Activated T-cell treated with anti-CD3 and anti-CD28 coated beads, Interleukin-2, amount 50 U/mL, for 72 hours (primary cell): ENCODE measurements around the gene SH3BP2. TPM values are rescaled to one million over a fixed set of nuclear protein-coding genes. Genes with fewer than 3 reads are reported as not detected.

Source experiments
- ATAC-seq, 2 donors: fragments of 150-1000 bp; cut with Tn5 transposase; replicated peaks in 1 of 2; 2 replicates each; pipeline ENCODE4 v1.10.0; 2021; ENCODE audit warnings: moderate library complexity in 2 of 2, mild to moderate bottlenecking in 1 of 2
- DNase-seq, 2 donors: peaks; one replicate each; pipeline ENCODE4 v3.0.0; 2021 to 2022; ENCODE audit warnings: mixed read lengths in 1 of 2
- H3K27ac Mint-ChIP-seq: one replicate; pipeline ENCODE4 v1.8.0; 2022; ENCODE audit warnings: mild to moderate bottlenecking, moderate library complexity, mixed read lengths
- H3K27me3 Mint-ChIP-seq: one replicate; pipeline ENCODE4 v1.8.0; 2022; ENCODE audit warnings: low read depth, mixed read lengths
- H3K36me3 Mint-ChIP-seq, 2 donors: one replicate each; pipeline ENCODE4 v1.8.0; 2022; ENCODE audit warnings: mixed read lengths in 2 of 2, mild to moderate bottlenecking in 1 of 2; ENCODE audit not compliant: insufficient read depth in 2 of 2
- H3K4me1 Mint-ChIP-seq: one replicate; pipeline ENCODE4 v1.8.0; 2022; ENCODE audit warnings: low read depth, mixed read lengths
- H3K4me3 Mint-ChIP-seq, 2 donors: one replicate each; pipeline ENCODE4 v1.8.0; 2022; ENCODE audit warnings: mild to moderate bottlenecking in 2 of 2, mixed read lengths in 2 of 2, moderate library complexity in 2 of 2
- H3K9me3 Mint-ChIP-seq, 2 donors: one replicate each; pipeline ENCODE4 v1.8.0; 2022; ENCODE audit warnings: mixed read lengths in 2 of 2
- total RNA-seq, 2 donors: library from RNA; stranded (reverse); gene quantifications; one replicate each; pipeline ENCODE4 v1.2.3, GENCODE V29; 2022

SH3BP2 gene
- total RNA-seq, 2 donors from 2014 or later, result 60.7 to 65.6 TPM

DNA sequence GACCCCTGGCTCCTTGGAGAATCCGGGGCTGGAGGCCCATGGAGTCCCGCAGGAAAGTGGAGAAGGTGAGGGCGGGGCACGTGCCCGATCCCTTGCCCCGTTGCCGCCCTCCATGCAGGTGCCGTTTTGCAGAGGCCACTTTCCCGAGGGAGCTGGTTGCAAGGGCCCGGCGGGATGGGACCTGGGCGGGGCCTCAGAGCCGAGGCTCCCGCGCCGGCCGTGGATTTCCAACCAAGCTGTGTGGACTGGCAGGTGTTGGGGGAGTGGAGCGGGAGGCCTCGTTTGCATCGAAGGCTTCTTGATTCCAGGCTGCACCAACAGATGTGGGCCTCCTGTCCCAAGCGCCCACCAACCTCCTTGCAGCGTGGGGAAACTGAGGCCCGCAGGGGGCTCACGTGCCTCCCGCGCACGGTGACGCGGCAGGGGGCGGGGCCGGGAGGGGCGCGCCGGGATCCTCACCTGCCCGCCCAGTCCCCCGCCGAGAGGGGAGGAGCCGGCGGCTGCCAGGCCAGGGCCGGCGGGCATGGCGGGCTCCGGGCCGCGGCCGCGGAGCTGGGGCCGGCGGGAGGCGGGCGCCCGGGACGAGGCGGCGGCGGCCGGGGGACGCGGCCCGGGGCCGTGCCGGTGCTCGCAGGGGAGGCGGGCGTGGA, 24.9 kb downstream of the SH3BP2 start:
- Mint-ChIP-seq H3K27me3 (no peaks in the 10 kb centered on the region), H3K27ac (peak overlapping the region; percentile 4), H3K9me3 (no peaks in the 10 kb centered on the region), H3K4me3 (peak overlapping the region; percentile 82), H3K36me3 (peaks cover 2 to 8% of the 10 kb centered on the region in 2 donors), H3K4me1 (peaks cover 60% of the 10 kb centered on the region)
- DNase-seq, result peak in 1 of 2 donors; percentile 51
- peak; percentile 61 to 62 for ATAC-seq

DNA sequence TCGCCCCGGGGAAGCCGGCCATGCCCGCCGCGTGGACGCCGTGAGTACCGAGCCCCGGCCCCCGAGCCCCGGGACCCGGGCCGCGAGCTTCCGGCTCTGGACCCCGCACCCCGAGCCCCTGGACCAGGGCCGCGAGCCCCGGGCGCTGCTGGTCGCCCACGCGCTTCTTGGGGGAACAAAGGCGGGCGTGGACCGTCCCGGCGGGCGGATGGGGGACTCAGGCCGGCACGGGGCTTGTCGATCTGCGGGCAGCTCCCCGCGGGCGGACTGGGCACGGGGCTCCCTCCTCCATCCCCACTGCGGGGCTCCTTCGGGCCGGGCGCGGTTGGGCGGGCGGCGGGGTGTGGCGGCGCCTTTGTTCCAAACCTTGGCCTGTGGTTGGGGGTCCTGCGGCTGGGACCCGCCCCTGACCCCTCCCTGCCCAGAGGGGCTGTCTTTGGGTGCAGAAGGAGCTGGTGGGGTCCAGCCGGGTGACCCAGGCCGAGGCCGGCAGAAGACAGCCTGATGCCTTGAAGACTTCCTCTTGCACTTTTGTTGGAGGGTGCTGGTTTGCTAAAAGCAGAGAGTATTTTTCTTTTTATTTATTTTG, 25.6 kb downstream of the SH3BP2 start:
- no peaks in the 10 kb centered on the region for H3K27me3 Mint-ChIP-seq
- H3K9me3 Mint-ChIP-seq, result no peaks in the 10 kb centered on the region
- ATAC-seq (peak; percentile 37 to 53), DNase-seq (peak; percentile 29 to 39)
- peaks cover 2 to 8% of the 10 kb centered on the region in 2 donors for H3K36me3 Mint-ChIP-seq
- peak overlapping the region; percentile 68 to 70 for H3K4me3 Mint-ChIP-seq
- H3K4me1 Mint-ChIP-seq, result peaks cover 54% of the 10 kb centered on the region
- H3K27ac Mint-ChIP-seq, result no peak overlapping the region

GRCh38 chr4:2819244-2820215, 26.6 kb downstream of the SH3BP2 start:
- H3K4me3 Mint-ChIP-seq, result peak overlapping the region; percentile 68 to 70
- H3K36me3 Mint-ChIP-seq, result peaks cover 0 to 7% of the 10 kb centered on the region in 2 donors
- H3K4me1 Mint-ChIP-seq, result peaks cover 43% of the 10 kb centered on the region
- no peak for ATAC-seq
- no peaks in the 10 kb centered on the region for H3K9me3 Mint-ChIP-seq
- H3K27ac Mint-ChIP-seq, result peak overlapping the region; percentile 0
- no peaks in the 10 kb centered on the region for H3K27me3 Mint-ChIP-seq
- DNase-seq, result no peak

- H3K9me3 Mint-ChIP-seq, result peaks cover 0 to 2% of the 10 kb centered on the region in 2 donors
- peaks cover 3 to 13% of the 10 kb centered on the region in 2 donors for H3K36me3 Mint-ChIP-seq
- ATAC-seq (no peak), DNase-seq (no peak)
- H3K27me3 Mint-ChIP-seq, result no peaks in the 10 kb centered on the region
- H3K27ac Mint-ChIP-seq, result no peak overlapping the region
- H3K4me1 Mint-ChIP-seq, result peaks cover 34% of the 10 kb centered on the region
- H3K4me3 Mint-ChIP-seq, result peak overlapping the region in 1 of 2 donors; percentile 68
Observed at GRCh38 chr4:2820216-2820982, 27.5 kb downstream of the SH3BP2 start.

DNA sequence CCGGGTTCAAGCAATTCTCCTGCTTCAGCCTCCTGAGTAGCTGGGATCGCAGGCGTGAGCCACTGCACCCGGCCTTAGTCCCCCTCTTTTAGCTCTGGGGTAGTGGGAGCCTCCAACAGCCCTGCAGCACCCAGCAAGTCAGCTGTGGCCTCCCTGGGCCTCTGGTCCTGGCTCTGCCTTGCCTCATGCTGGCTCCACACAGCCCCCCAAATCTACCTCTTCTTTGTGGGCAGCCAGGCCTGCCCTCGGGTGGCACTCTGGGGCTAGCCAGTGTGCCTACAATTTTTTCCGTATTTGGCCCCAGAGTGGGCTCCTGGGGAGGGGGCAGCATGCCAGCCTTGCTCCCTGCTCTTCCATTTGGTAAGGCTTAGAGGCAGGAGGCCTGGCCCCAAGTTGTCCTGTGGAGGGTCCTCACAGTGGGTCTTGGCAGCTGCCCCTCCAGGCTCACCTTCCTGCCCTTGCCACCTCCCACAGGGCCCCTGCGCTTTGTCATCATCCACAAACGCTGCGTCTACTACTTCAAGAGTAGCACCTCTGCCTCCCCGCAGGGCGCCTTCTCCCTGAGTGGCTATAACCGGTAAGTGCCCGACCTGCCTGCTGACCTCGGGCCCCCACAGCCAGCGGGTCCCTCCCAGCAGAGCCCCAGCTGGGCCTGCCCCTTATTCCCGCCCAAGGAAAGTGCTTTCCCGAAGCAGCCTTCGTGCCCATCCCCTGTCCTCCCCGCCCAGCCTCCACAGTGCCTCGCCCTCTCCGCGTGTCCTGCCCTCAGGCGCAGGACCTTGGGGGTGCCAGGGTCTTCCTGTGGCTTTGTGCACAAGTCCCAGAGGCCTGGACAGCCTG, 29.8 kb downstream of the SH3BP2 start:
- peaks cover 0 to 6% of the 10 kb centered on the region in 2 donors for H3K9me3 Mint-ChIP-seq
- H3K27me3 Mint-ChIP-seq, result no peaks in the 10 kb centered on the region
- H3K27ac Mint-ChIP-seq, result no peak overlapping the region
- H3K4me1 Mint-ChIP-seq, result peaks cover 11% of the 10 kb centered on the region
- H3K4me3 Mint-ChIP-seq, result no peak overlapping the region
- peaks cover 12 to 19% of the 10 kb centered on the region in 2 donors for H3K36me3 Mint-ChIP-seq
- DNase-seq (no peak), ATAC-seq (no peak)

DNA sequence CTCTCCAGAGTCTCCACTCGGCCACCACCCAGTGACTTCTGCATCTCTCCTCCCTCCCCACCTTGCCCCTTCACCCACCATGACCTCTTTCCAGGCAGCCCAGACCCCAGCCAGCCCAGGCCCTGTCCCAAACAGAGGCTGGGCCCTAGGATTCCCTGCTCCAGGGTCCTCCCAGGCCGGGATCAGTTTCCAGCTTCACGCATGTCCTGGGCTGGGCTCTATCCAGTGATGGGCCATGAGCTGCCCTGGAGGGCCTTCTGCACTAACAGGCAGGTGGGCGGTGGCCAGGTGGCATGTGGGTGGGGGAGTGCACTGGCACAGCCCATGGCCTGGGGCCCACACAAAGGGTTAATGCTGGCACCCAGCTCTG, 30.4 kb downstream of the SH3BP2 start:
- DNase-seq (no peak), ATAC-seq (no peak)
- H3K4me1 Mint-ChIP-seq, result peaks cover 11% of the 10 kb centered on the region
- no peaks in the 10 kb centered on the region for H3K27me3 Mint-ChIP-seq
- peaks cover 14 to 19% of the 10 kb centered on the region in 2 donors for H3K36me3 Mint-ChIP-seq
- H3K4me3 Mint-ChIP-seq, result no peak overlapping the region
- peaks cover 0 to 6% of the 10 kb centered on the region in 2 donors for H3K9me3 Mint-ChIP-seq
- no peak overlapping the region for H3K27ac Mint-ChIP-seq

GRCh38 chr4:2823671-2824328, 30.9 kb downstream of the SH3BP2 start:
- ATAC-seq, result no peak
- Mint-ChIP-seq H3K4me3 (no peak overlapping the region), H3K36me3 (peaks cover 14 to 23% of the 10 kb centered on the region in 2 donors)

GRCh38 chr4:2824329-2824835, 31.5 kb downstream of the SH3BP2 start:
- H3K36me3 Mint-ChIP-seq, result peaks cover 15 to 21% of the 10 kb centered on the region in 2 donors
- no peak for ATAC-seq
- no peak overlapping the region for H3K4me3 Mint-ChIP-seq
- H3K27ac Mint-ChIP-seq, result no peak overlapping the region
- peaks cover 6% of the 10 kb centered on the region for H3K4me1 Mint-ChIP-seq
- no peaks in the 10 kb centered on the region for H3K27me3 Mint-ChIP-seq
- H3K9me3 Mint-ChIP-seq, result peaks cover 0 to 6% of the 10 kb centered on the region in 2 donors
- no peak for DNase-seq

More at GRCh38 chr4:2823671-2824328, 30.9 kb downstream of the SH3BP2 start:
- Mint-ChIP-seq H3K4me1 (peaks cover 11% of the 10 kb centered on the region), H3K27ac (no peak overlapping the region), H3K9me3 (peaks cover 0 to 6% of the 10 kb centered on the region in 2 donors), H3K27me3 (no peaks in the 10 kb centered on the region)
- DNase-seq, result no peak

DNA sequence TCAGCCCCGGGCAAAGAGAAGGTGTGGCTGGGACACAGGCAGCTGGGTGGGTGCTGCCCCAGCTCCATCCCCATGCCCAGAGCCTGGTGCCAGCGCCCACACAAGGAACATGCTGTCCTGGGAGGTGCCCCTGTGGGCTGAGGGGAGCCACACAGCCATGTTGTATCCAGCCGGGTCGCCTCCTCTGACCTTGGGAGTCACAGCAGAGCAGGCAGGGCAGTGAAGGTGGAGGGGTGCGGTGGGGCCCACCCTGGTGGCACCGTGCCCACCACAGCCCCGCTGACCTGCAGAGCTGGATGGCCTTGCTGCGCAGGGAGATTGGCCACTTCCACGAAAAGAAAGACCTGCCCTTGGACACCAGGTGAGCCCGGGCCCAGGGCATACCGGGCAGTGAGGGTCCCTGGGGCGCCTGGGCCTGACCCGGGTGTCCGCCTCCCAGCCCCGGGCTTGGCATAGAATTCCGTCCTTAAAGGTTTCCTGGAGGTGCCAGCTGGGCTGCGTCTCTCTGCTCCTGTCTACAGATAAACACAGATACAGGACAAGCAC, 32.0 kb downstream of the SH3BP2 start:
- Mint-ChIP-seq H3K27me3 (no peaks in the 10 kb centered on the region), H3K36me3 (peaks cover 15 to 21% of the 10 kb centered on the region in 2 donors), H3K4me3 (no peak overlapping the region), H3K27ac (no peak overlapping the region), H3K4me1 (peaks cover under 1% of the 10 kb centered on the region), H3K9me3 (peaks cover 0 to 6% of the 10 kb centered on the region in 2 donors)
- ATAC-seq (no peak), DNase-seq (no peak)

- Mint-ChIP-seq H3K4me3 (no peak overlapping the region), H3K36me3 (peaks cover 15 to 21% of the 10 kb centered on the region in 2 donors), H3K4me1 (no peaks in the 10 kb centered on the region), H3K27ac (no peak overlapping the region), H3K9me3 (peaks cover 0 to 6% of the 10 kb centered on the region in 2 donors), H3K27me3 (no peaks in the 10 kb centered on the region)
- DNase-seq (no peak), ATAC-seq (no peak)
Observed at GRCh38 chr4:2825740-2826139, 32.9 kb downstream of the SH3BP2 start.
